Measurements from ENCODE around the gene VPS37B.

DNA sequence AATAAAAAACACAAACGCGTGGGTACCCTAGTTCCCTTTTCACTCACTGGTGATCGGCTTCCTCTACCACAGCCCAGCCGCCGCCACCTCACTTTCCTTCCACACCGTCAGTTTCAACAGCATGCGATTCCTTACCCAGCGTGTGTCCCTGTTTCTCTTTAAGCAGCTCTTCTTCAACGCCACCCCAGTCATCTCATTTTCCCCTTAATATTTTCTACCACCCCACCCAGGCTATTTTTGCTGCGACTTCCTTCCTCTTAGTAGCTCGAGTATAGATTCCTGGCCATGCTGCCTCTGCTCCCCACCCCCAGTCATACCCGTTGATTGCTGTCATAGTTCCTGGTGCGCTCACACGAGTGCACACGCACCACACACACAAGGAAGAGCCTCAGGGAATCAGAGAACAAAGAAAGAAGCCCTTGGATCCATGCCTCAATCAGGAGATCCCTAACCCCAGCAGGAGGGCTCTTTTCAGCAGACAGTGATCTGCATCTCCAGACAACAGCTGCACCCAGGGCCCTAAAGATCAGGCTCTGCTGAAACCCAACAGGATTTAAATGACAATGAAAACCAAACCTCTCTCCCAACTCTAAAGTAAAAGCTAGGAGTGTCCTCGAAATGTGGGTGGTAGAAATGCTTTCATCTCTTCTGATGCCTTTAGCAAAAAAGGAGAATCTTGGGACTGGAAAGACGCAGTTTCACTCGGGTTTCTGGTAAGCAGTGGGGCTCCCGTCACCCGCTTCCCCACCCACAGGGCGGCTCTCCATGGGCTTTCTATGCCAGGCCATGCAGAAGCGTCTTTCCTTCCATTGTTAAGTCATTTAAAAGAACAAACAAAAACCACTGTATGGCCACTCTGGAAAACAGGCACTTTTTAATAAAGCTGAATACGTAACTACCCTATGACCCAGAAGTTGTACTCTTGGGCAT lies 23.8 kb downstream of the VPS37B start:
- TF ChIP-seq POLR2A (IDR thresholded peaks at IDR 0.05; ENCODE audit: low read depth, low read length) (no peak), TAF1 (IDR thresholded peaks at IDR 0.05; ENCODE audit: borderline replicate concordance, low read depth, low read length) (no peak)

Measured in GM12892 (cell line).